ENCODE measurements around the gene PPWD1. TPM values are rescaled to one million over a fixed set of nuclear protein-coding genes. Genes with fewer than 3 reads are reported as not detected.

PPWD1 gene
- 10 to 100 TPM; 29.0 to 87.9 (median 35.5) TPM for total RNA-seq

GRCh38 chr5:65562731-65563701 is at the start of gene PPWD1, which contains the start of gene CENPK:
PPWD1 (plus strand) TSS chr5:65563296; CDS start chr5:65563311, 15 bp downstream.
CENPK (minus strand) TSS chr5:65563168; CDS start chr5:65554907, 8,261 bp downstream.
- DNase-seq (peak; percentile 93), ATAC-seq (ENCODE audit: low FRiP score in 2 of 2) (peak; percentile 99 to 100)
- Histone ChIP-seq H3K27me3 (no peaks in the 10 kb centered on the region), H3K9me3 (no peaks in the 10 kb centered on the region), H3K4me1 (peaks cover 18 to 36% (median 25%) of the 10 kb centered on the region in 4 donors), H3K36me3 (no peaks in the 10 kb centered on the region), H3K27ac (peak within 1 kb of the TSS; percentile 87 to 93 (median 90)), H3K4me3 (peak within 1 kb of the TSS; percentile 78 to 88 (median 80))
- TF ChIP-seq POLR2A (IDR thresholded peaks at IDR 0.05) (peak in 3 of 4 donors; percentile 18 to 74 (median 58)), POLR2AphosphoS5 (IDR thresholded peaks at IDR 0.05) (peak; percentile 92 to 95), CTCF (IDR thresholded peaks at IDR 0.05) (peak in 2 of 6 experiments; percentile 25 to 31), EP300 (IDR thresholded peaks at IDR 0.05) (no peak)
- 0 to 2% methylated on average over 30 to 54 of the region's 54 CpGs for WGBS, 2 donors

- Histone ChIP-seq H3K27me3 (no peaks in the 10 kb centered on the region), H3K9me3 (no peaks in the 10 kb centered on the region), H3K4me3 (no peak overlapping the region), H3K4me1 (no peaks in the 10 kb centered on the region), H3K27ac (no peak overlapping the region), H3K36me3 (no peaks in the 10 kb centered on the region)
- 76 to 80% methylated on average over 3 of the region's 3 CpGs for WGBS, 2 donors
- no peak for ATAC-seq (ENCODE audit: low FRiP score in 2 of 2)
- no peak for DNase-seq
- TF ChIP-seq CTCF (IDR thresholded peaks at IDR 0.05) (no peak), POLR2AphosphoS5 (IDR thresholded peaks at IDR 0.05) (no peak), POLR2A (IDR thresholded peaks at IDR 0.05) (no peak), EP300 (IDR thresholded peaks at IDR 0.05) (no peak)
Measured at GRCh38 chr5:65525726-65526125, 37.4 kb upstream of the PPWD1 start.

GRCh38 chr5:65530904-65531303 is 32.2 kb upstream of the PPWD1 start:
- no peaks in the 10 kb centered on the region for H3K4me1 ChIP-seq
- no peak overlapping the region for H3K27ac ChIP-seq
- H3K9me3 ChIP-seq = no peaks in the 10 kb centered on the region
- ATAC-seq (ENCODE audit: low FRiP score in 2 of 2) (no peak), DNase-seq (no peak)
- H3K36me3 ChIP-seq = no peaks in the 10 kb centered on the region
- no peak overlapping the region for H3K4me3 ChIP-seq
- TF ChIP-seq EP300 (IDR thresholded peaks at IDR 0.05) (no peak), POLR2AphosphoS5 (IDR thresholded peaks at IDR 0.05) (no peak), CTCF (IDR thresholded peaks at IDR 0.05) (no peak), POLR2A (IDR thresholded peaks at IDR 0.05) (no peak)
- no peaks in the 10 kb centered on the region for H3K27me3 ChIP-seq
- WGBS, 2 donors = 96 to 100% methylated on average over 1 of the region's 1 CpG

- 96 to 99% methylated on average over 6 of the region's 6 CpGs for WGBS, 2 donors
- no peak overlapping the region for H3K27ac ChIP-seq
Measured at GRCh38 chr5:65535529-65535987, 27.5 kb upstream of the PPWD1 start.

More at GRCh38 chr5:65535529-65535987, 27.5 kb upstream of the PPWD1 start:
- no peaks in the 10 kb centered on the region for H3K9me3 ChIP-seq
- H3K4me1 ChIP-seq = no peaks in the 10 kb centered on the region
- ATAC-seq (ENCODE audit: low FRiP score in 2 of 2) (no peak), DNase-seq (no peak)
- H3K4me3 ChIP-seq = no peak overlapping the region
- TF ChIP-seq CTCF (IDR thresholded peaks at IDR 0.05) = no peak
- H3K36me3 ChIP-seq = no peaks in the 10 kb centered on the region
- no peaks in the 10 kb centered on the region for H3K27me3 ChIP-seq
